Right lobe of liver (tissue), 4 donors: ENCODE measurements around the gene CCDC141.
"Not testable (repeated sequence)": the region's sequence is repeated elsewhere in the genome, so short reads cannot be mapped to it uniquely, and the experiment has no call there.

Source experiments
- POLR2A ChIP-seq: fragments of 450-650 bp; IDR thresholded peaks from one replicate; pipeline ENCODE4 v1.6.1; 2017; ENCODE audit warnings: antibody characterized with exemption, mild to moderate bottlenecking
- TF ChIP-seq, protein P1 (sequence below), 4 donors: fragments of 200-600 bp in 3 of 4; fragments of 450-650 bp in 1 of 4; IDR thresholded peaks; one replicate each; pipeline versions ENCODE4 v1.5.1 to v1.8.0; 2016 to 2022; ENCODE audit warnings: antibody characterized with exemption in 4 of 4, mild to moderate bottlenecking in 2 of 4
- donor health status: DM: no; HTN: no; CAD: no.
- donor health status: DM: no; HTN: no; CAD: no.
- donor health status: DM: no; HTN: yes; CAD: no.

DNA sequence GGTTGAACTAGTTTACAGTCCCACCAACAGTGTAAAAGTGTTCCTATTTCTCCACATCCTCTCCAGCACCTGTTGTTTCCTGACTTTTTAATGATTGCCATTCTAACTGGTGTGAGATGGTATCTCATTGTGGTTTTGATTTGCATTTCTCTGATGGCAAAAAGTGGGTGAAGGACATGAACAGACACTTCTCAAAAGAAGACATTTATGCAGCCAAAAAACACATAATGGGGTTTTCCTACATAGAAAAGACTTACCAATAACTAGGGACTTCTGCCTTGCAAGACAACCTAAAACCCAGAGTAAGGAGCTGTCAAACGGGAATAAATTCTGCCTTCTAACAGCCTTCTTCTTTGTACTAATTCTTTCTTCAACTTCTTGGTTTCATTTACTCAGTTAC lies 4.3 kb downstream of the CCDC141 start:
- TF ChIP-seq POLR2A, result not testable (repeated sequence)
- TF ChIP-seq, protein P1, sequence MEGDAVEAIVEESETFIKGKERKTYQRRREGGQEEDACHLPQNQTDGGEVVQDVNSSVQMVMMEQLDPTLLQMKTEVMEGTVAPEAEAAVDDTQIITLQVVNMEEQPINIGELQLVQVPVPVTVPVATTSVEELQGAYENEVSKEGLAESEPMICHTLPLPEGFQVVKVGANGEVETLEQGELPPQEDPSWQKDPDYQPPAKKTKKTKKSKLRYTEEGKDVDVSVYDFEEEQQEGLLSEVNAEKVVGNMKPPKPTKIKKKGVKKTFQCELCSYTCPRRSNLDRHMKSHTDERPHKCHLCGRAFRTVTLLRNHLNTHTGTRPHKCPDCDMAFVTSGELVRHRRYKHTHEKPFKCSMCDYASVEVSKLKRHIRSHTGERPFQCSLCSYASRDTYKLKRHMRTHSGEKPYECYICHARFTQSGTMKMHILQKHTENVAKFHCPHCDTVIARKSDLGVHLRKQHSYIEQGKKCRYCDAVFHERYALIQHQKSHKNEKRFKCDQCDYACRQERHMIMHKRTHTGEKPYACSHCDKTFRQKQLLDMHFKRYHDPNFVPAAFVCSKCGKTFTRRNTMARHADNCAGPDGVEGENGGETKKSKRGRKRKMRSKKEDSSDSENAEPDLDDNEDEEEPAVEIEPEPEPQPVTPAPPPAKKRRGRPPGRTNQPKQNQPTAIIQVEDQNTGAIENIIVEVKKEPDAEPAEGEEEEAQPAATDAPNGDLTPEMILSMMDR (IDR thresholded peaks at IDR 0.05), result not testable (repeated sequence)
